Loucy (cell line): ENCODE results near the gene ARL3.
"Not testable (repeated sequence)": the region's sequence is repeated elsewhere in the genome, so short reads cannot be mapped to it uniquely, and the experiment has no call there.

Experiments
- EZH2phosphoT487 ChIP-seq: fragments of 200-600 bp; IDR thresholded peaks from 2 replicates; pipeline ENCODE4 v1.6.1; 2018; ENCODE audit warnings: antibody characterized with exemption, mild to moderate bottlenecking, moderate library complexity, borderline replicate concordance
- TF ChIP-seq, protein P1 (sequence below): fragments of 200-600 bp; sonication (generic); conservative IDR thresholded peaks from 2 replicates; pipeline ENCODE4 v1.5.1; 2014; ENCODE audit warnings: mild to moderate bottlenecking, antibody characterized with exemption, low read length

DNA sequence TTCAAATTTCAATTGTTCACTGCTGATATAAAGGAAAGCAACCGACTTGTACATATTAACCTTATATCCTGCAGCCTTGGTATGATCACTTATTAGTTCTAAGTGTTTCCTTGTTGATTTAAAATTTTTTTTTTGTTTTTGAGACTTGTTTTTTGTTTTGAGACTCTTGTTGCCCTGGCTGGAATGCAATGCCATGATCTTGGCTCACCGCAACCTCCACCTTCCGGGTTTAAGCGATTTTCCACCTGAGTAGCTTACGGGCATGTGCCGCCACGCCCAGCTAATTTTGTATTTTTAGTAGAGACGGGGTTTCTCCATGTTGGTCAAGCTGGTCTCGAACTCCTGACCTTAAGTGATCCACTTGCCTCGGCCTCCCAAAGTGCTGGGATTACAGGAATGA, 18.8 kb downstream of the ARL3 start:
- TF ChIP-seq, protein P1, sequence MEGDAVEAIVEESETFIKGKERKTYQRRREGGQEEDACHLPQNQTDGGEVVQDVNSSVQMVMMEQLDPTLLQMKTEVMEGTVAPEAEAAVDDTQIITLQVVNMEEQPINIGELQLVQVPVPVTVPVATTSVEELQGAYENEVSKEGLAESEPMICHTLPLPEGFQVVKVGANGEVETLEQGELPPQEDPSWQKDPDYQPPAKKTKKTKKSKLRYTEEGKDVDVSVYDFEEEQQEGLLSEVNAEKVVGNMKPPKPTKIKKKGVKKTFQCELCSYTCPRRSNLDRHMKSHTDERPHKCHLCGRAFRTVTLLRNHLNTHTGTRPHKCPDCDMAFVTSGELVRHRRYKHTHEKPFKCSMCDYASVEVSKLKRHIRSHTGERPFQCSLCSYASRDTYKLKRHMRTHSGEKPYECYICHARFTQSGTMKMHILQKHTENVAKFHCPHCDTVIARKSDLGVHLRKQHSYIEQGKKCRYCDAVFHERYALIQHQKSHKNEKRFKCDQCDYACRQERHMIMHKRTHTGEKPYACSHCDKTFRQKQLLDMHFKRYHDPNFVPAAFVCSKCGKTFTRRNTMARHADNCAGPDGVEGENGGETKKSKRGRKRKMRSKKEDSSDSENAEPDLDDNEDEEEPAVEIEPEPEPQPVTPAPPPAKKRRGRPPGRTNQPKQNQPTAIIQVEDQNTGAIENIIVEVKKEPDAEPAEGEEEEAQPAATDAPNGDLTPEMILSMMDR, result not testable (repeated sequence)
- not testable (repeated sequence) for TF ChIP-seq EZH2phosphoT487
